Endothelial cell of umbilical vein (primary cell): ENCODE measurements around the gene SAPCD2. TPM values are rescaled to one million over a fixed set of nuclear protein-coding genes. Genes with fewer than 3 reads are reported as not detected.

ENCODE experiments used
- BruUV-seq: library from RNA; stranded (reverse); fragments of 400-500 nt; replicated peaks from 2 replicates; lab custom pipeline; 2021; lab: Mats Ljungman, UMichigan
- CTCF ChIA-PET: fragments of 300-600, 350-600 bp; sonication (Branson Sonifier 250); formaldehyde crosslinking; loops from one replicate; lab custom pipeline; 2021; ENCODE audit warnings: antibody characterized with exemption, inconsistent platforms; lab: Charles Lee
- POLR2A ChIA-PET: fragments of 300-600, 350-600 bp; sonication (Branson Sonifier 250); formaldehyde crosslinking; loops from one replicate; lab custom pipeline; 2021; ENCODE audit warnings: antibody characterized with exemption, inconsistent platforms; lab: Charles Lee
- DNase-seq: peaks from one replicate; pipeline ENCODE4 v3.0.0-alpha.2; 2011; ENCODE audit warnings: low read depth, low spot score
- FAIRE-seq: peaks from 2 replicates; lab custom pipeline; 2011; peaks lifted over from hg19 to GRCh38; lab: Jason Lieb, UNC
- H2AFZ ChIP-seq: 2 replicates; pipeline ENCODE4 v1.6.0; 2012; ENCODE audit warnings: low read depth, low read length, control low read depth, inconsistent platforms
- H3K27ac ChIP-seq: 2 replicates; pipeline ENCODE4 v1.5.1; 2011; ENCODE audit warnings: low read depth, mild to moderate bottlenecking, control low read depth, low read length, moderate library complexity; ENCODE audit not compliant: insufficient read depth
- H3K27me3 ChIP-seq, 2 experiments: 2 replicates each; pipeline versions ENCODE4 v1.6.0 to v1.6.1; 2011; ENCODE audit warnings: low read length in 2 of 2, mixed read lengths in 1 of 2; ENCODE audit not compliant: control insufficient read depth in 2 of 2, insufficient read depth in 2 of 2
- H3K36me3 ChIP-seq, 2 experiments: 2 replicates in 1 of 2; 3 replicates in 1 of 2; pipeline ENCODE4 v1.5.1; 2011; ENCODE audit warnings: low read length in 2 of 2, mild to moderate bottlenecking in 1 of 2, moderate library complexity in 1 of 2; ENCODE audit not compliant: control insufficient read depth in 2 of 2, insufficient read depth in 2 of 2; ENCODE audit errors: extremely low read depth in 1 of 2
- H3K4me1 ChIP-seq: 3 replicates; pipeline ENCODE4 v1.5.1; 2011; ENCODE audit warnings: mild to moderate bottlenecking, low read length; ENCODE audit not compliant: control insufficient read depth, insufficient read depth; ENCODE audit errors: extremely low read depth
- H3K4me2 ChIP-seq: 2 replicates; pipeline ENCODE4 v1.6.1; 2011; ENCODE audit warnings: low read length, control low read depth, mixed read lengths; ENCODE audit not compliant: insufficient read depth
- H3K4me3 ChIP-seq, 3 experiments: fragments of 200-600 bp in 1 of 3; sonication (generic), shearing (Covaris generic) in 1 of 3; replicated peaks in 1 of 3; 2 replicates each; pipeline ENCODE4 v1.5.1; 2011 to 2016; ENCODE audit warnings: control low read depth in 3 of 3, low read length in 3 of 3, mild to moderate bottlenecking in 2 of 3, inconsistent platforms in 1 of 3, low read depth in 1 of 3, moderate library complexity in 1 of 3; ENCODE audit not compliant: insufficient read depth in 1 of 3
- H3K79me2 ChIP-seq: 2 replicates; pipeline ENCODE4 v1.6.0; 2012; ENCODE audit warnings: low read length, inconsistent platforms; ENCODE audit not compliant: control insufficient read depth, insufficient read depth
- H3K9ac ChIP-seq: replicated peaks from 2 replicates; pipeline ENCODE3; 2011; ENCODE audit warnings: low read length, control low read depth; ENCODE audit not compliant: insufficient read depth; ENCODE audit errors: extremely low read depth
- H3K9me1 ChIP-seq: replicated peaks from 3 replicates; pipeline ENCODE4 v1.6.0; 2011; ENCODE audit warnings: mild to moderate bottlenecking, low read length; ENCODE audit not compliant: control insufficient read depth, insufficient read depth; ENCODE audit errors: extremely low read depth
- H3K9me3 ChIP-seq: replicated peaks from 2 replicates; pipeline ENCODE4 v1.5.1; 2012; ENCODE audit warnings: low read length, inconsistent platforms; ENCODE audit not compliant: control insufficient read depth, insufficient read depth
- H4K20me1 ChIP-seq: replicated peaks from 2 replicates; pipeline ENCODE3; 2011; ENCODE audit warnings: mild to moderate bottlenecking, low read length; ENCODE audit not compliant: control insufficient read depth, insufficient read depth; ENCODE audit errors: extremely low read depth
- EZH2 ChIP-seq: IDR thresholded peaks from 2 replicates; pipeline ENCODE4 v1.6.1; 2012; ENCODE audit warnings: borderline replicate concordance, low read depth, mild to moderate bottlenecking, moderate library complexity, low read length, inconsistent platforms; ENCODE audit not compliant: severe bottlenecking
- FOS ChIP-seq: IDR thresholded peaks from 2 replicates; pipeline ENCODE4 v1.6.1; 2011; ENCODE audit warnings: mild to moderate bottlenecking, low read length, moderate library complexity, borderline replicate concordance; ENCODE audit not compliant: insufficient read depth
- GATA2 ChIP-seq: IDR thresholded peaks from 2 replicates; pipeline ENCODE4 v1.7.0; 2011; ENCODE audit warnings: low read depth, mild to moderate bottlenecking, moderate library complexity, mixed read lengths, low read length; ENCODE audit not compliant: insufficient read length, insufficient read depth
- JUN ChIP-seq: IDR thresholded peaks from 2 replicates; pipeline ENCODE4 v1.6.1; 2011; ENCODE audit warnings: borderline replicate concordance, low read depth; ENCODE audit not compliant: insufficient read length, insufficient read depth
- MYC ChIP-seq: IDR thresholded peaks from one replicate; pipeline ENCODE4 v1.6.1; 2011; ENCODE audit warnings: mild to moderate bottlenecking, low read depth, low read length
- POLR2A ChIP-seq: IDR thresholded peaks from 2 replicates; pipeline ENCODE4 v1.6.1; 2012; ENCODE audit warnings: low read depth, mild to moderate bottlenecking, control low read depth, low read length
- POLR2AphosphoS5 ChIP-seq: IDR thresholded peaks from 2 replicates; pipeline ENCODE4 v1.6.1; 2012; ENCODE audit warnings: low read depth, mild to moderate bottlenecking, control low read depth, low read length, moderate library complexity; ENCODE audit not compliant: insufficient read depth
- dilution Hi-C: fragments of 300-500 bp; cut with MboI; formaldehyde crosslinking; loops from one replicate; pipeline ENCODE4 v1.15.0; 2019; ENCODE audit warnings: low sequenced_read_pairs; ENCODE audit not compliant: extremely low pct_ligation_motif_present
- intact Hi-C: fragments of 100-400 bp; cut with micrococcal nuclease; formaldehyde crosslinking; loops from one replicate; pipeline ENCODE4 v1.10.0; 2022
- polyA plus RNA-seq, 4 experiments: library from polyadenylated mRNA; depleted of rRNA in 3 of 4; stranded (reverse) in 3 of 4; unstranded in 1 of 4; fragments of >200 nt; gene quantifications; 2 replicates each; pipeline versions ENCODE4 v1.2.1 to v1.2.3, GENCODE V29; 2011 to 2012; ENCODE audit warnings: missing spikeins in 1 of 4
- total RNA-seq: library from RNA; stranded (reverse); gene quantifications from 2 replicates; pipeline ENCODE4 v1.2.3, GENCODE V29; 2021
- TF ChIP-seq, protein P1 (sequence below): IDR thresholded peaks from 2 replicates; pipeline ENCODE4 v1.6.1; 2011; ENCODE audit not compliant: insufficient read depth, insufficient read length
- TF ChIP-seq, protein P2 (sequence below), 2 donors: IDR thresholded peaks; 1 replicate in 1 of 2; 2 replicates in 1 of 2; pipeline ENCODE4 v1.5.1; 2011; ENCODE audit warnings: low read length in 2 of 2, mild to moderate bottlenecking in 2 of 2, moderate library complexity in 2 of 2, control low read depth in 1 of 2, inconsistent platforms in 1 of 2, low read depth in 1 of 2; ENCODE audit not compliant: insufficient read depth in 1 of 2; ENCODE audit errors: extremely low read depth in 1 of 2

SAPCD2 gene
- total and polyA plus RNA-seq, 2 donors (not counting 3 experiments of a cell fraction or from before 2014, with no cell fraction given), result 11.5 to 27.8 TPM

DNA sequence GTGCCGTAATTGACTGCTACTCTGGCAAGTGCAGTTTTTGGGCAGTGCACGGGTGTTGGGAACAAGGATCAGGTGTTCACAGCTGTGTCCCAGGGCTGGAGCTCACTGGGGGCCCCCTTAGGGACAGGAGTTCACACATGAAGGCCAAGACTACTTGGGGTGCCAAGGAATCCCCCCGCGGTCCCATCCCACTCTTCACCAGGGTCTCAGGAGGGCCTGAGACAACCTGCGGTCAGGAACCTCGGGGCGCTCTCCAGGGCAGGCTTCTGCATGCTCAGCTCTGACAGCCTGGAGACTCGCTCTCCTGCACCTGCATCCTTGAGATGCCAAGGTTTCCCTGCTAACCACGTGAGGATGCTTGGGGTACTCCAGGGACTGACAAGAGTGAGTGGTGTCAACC is 14.2 kb upstream of the SAPCD2 start:
- H2AFZ ChIP-seq, result no peak overlapping the region
- no peaks in the 10 kb centered on the region for H3K9me3 ChIP-seq
- ChIA-PET CTCF (interaction anchor here (2.0 to 2.8 kb wide), 2 partner anchors 21 to 35 kb away, joined by 7 to 12 read pairs; no protein-coding TSS in a partner anchor), POLR2A (no interaction called here)
- BruUV-seq, result no TSS peak
- no peak overlapping the region for H3K27ac ChIP-seq
- no peaks in the 10 kb centered on the region for H3K9me1 ChIP-seq
- dilution Hi-C loops, result no loop called here
- no peak overlapping the region for H3K4me3 ChIP-seq
- no peak for TF ChIP-seq FOS
- no peak for TF ChIP-seq EZH2
- no peak for TF ChIP-seq POLR2A
- TF ChIP-seq POLR2AphosphoS5, result no peak
- TF ChIP-seq, protein P1, sequence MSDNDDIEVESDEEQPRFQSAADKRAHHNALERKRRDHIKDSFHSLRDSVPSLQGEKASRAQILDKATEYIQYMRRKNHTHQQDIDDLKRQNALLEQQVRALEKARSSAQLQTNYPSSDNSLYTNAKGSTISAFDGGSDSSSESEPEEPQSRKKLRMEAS, result no peak
- no peak for TF ChIP-seq MYC
- no peak for TF ChIP-seq GATA2
- TF ChIP-seq, protein P2, sequence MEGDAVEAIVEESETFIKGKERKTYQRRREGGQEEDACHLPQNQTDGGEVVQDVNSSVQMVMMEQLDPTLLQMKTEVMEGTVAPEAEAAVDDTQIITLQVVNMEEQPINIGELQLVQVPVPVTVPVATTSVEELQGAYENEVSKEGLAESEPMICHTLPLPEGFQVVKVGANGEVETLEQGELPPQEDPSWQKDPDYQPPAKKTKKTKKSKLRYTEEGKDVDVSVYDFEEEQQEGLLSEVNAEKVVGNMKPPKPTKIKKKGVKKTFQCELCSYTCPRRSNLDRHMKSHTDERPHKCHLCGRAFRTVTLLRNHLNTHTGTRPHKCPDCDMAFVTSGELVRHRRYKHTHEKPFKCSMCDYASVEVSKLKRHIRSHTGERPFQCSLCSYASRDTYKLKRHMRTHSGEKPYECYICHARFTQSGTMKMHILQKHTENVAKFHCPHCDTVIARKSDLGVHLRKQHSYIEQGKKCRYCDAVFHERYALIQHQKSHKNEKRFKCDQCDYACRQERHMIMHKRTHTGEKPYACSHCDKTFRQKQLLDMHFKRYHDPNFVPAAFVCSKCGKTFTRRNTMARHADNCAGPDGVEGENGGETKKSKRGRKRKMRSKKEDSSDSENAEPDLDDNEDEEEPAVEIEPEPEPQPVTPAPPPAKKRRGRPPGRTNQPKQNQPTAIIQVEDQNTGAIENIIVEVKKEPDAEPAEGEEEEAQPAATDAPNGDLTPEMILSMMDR (IDR thresholded peaks at IDR 0.05; ENCODE audit: extremely low read depth in 1 of 2, insufficient read depth in 1 of 2, low read depth in 1 of 2, low read length in 2 of 2), result no peak
- no peak for TF ChIP-seq JUN
- DNase-seq (no peak), FAIRE-seq (no peak)
- intact Hi-C loops, result no loop called here
- H3K79me2 ChIP-seq, result no peaks in the 10 kb centered on the region
- no peak overlapping the region for H3K4me2 ChIP-seq
- H3K4me1 ChIP-seq, result peaks cover 28% of the 10 kb centered on the region
- no peaks in the 10 kb centered on the region for H4K20me1 ChIP-seq
- H3K36me3 ChIP-seq, result peaks cover 0 to 27% of the 10 kb centered on the region in 2 experiments
- no peaks in the 10 kb centered on the region for H3K27me3 ChIP-seq
- no peak overlapping the region for H3K9ac ChIP-seq
